NCI-H2227 (cell line): ENCODE data around the gene CLASRP.

Experiments
- DNase-seq: peaks from one replicate; lab custom pipeline; 2025; ENCODE audit not compliant: unreplicated experiment; lab: John Stamatoyannopoulos, UW

Gene CLASRP

DNA sequence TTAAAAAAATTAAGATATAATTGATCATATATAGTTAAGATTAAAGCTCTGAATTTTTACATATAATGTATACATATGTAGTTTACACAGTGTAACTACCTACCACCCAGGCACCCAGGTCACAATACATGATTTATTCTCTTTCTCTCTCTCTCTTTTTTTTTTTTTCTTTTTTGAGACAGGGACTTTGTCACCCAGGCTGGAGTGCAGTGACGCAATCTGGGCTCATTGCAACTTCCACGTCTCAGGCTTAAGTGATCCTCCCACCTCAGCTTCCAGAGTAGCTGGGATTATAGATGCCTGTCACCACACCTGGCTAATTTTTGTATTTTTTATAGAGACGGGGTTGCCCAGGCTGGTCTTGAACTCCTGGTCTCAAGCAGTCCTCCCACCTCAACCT lies 18.8 kb upstream of the CLASRP start:
- DNase-seq: no peak

DNA sequence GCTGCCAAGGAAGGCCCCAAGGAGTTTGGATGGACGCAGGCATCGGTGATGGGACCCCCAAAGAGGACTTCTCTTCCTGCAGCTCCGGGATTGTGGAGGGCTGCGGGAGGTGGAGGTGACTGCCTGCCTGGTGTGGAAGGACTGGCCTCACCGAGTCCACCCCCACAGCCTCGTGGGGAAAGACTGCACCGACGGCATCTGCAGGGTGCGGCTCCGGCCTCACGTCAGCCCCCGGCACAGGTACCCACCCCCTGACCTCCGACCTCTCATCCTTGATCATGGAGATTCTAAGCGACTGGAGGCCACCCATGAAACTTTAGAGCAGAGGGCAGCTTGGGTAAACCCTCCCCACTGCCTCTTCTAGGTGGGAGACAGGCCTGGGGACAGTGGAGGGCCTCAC lies 16.9 kb upstream of the CLASRP start:
- DNase-seq: no peak

DNA sequence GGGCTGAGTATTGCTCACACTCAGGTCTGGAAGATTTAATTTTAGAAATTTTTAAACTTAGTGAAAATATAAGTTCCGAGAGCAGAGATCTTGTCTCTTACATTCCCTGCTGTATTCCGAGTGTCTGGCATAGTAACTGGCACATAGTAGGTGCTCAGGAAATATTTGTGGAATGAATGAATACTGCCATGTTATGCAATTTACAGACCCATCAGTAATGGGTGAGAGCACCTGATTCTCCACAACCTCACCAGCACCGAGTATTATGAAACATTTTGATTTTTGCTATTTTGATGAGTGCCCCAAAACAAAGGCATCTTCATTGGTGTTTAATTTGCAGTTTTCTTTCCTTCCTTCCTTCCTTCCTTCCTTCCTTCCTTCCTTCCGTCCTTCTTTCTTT lies 15.8 kb upstream of the CLASRP start:
- DNase-seq: no peak

DNA sequence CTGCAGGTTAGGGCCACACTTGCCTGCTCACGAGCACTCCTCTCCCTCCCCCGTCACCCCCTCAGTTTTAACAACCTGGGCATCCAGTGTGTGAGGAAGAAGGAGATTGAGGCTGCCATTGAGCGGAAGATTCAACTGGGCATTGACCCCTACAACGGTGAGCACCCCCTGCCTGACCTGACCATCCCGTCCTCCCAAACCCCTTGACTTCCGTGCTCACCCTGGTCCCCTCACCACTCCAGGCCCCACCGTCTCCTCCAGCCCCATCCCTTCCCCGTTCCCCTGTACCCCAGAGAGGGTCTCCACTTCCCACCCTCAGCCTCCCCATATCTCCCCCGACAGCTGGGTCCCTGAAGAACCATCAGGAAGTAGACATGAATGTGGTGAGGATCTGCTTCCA lies 13.6 kb upstream of the CLASRP start:
- DNase-seq: no peak

DNA sequence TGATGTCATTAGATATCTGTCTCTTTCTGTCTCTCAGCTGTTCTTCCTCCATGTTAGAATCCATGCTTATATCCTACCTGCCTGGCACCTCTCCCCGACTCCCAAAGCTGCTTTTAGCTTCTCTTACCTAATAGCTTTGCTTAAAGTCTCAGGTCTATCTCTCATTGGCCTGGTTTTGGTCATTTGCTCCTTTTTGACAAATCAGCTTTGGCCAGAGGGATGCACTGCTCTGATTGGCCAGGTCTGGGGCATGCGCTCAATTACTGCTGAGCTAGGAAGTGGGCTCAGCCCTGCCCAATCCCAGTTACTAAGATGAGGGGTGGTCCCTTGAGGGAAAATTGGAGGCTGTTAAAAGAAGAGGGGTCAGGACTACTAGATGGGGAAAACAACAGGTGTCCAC lies 11.5 kb upstream of the CLASRP start:
- DNase-seq: no peak

DNA sequence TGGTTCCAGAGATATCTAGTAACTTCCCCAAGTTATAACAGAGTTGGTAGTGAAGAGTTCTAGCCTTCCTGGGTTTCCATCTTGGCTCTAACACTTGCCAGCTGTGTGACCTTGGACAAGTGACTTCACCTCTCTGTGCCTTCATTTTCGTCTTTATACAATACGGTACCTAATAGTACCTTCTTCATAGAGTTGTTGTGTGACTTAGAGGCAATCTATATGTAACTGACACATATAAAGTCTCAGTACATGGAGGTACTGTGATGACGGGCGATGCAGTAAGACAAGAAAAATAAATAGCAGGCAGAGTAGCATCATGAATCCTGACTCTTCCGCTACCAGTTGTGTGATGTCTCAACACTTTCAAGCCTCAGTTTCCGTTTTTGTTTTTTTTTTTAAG lies 8.0 kb upstream of the CLASRP start:
- DNase-seq: no peak

DNA sequence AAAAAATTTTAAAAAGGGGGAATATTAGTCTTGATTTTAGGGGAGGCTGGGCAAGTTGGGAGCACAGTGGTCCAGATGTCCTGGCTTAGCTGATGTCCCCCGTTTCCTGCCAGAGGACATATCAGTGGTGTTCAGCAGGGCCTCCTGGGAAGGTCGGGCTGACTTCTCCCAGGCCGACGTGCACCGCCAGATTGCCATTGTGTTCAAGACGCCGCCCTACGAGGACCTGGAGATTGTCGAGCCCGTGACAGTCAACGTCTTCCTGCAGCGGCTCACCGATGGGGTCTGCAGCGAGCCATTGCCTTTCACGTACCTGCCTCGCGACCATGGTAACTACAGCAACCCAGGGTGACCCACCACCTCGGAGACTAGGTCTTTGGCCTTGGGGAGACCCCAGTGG lies 6.4 kb upstream of the CLASRP start:
- no peak for DNase-seq

DNA sequence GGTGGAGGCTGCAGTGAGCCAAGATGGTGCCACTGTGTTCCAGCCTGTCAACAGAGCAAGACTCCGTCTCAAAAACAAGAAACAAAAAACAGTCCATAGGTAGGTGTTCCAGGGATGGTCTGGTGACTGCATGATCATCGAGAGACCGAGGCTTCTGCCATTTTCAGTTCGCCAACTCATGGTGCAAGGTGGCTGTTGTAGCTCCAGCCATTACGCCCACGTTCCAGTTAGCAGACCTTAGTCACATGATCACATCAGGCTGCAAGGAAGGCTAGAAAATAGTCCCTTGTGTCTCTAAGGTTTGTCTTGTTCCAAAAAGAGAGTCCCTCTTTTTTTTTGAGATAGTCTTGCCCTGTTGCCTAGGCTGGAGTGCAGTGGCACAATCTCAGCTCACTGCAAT lies 3.1 kb upstream of the CLASRP start:
- DNase-seq: no peak

DNA sequence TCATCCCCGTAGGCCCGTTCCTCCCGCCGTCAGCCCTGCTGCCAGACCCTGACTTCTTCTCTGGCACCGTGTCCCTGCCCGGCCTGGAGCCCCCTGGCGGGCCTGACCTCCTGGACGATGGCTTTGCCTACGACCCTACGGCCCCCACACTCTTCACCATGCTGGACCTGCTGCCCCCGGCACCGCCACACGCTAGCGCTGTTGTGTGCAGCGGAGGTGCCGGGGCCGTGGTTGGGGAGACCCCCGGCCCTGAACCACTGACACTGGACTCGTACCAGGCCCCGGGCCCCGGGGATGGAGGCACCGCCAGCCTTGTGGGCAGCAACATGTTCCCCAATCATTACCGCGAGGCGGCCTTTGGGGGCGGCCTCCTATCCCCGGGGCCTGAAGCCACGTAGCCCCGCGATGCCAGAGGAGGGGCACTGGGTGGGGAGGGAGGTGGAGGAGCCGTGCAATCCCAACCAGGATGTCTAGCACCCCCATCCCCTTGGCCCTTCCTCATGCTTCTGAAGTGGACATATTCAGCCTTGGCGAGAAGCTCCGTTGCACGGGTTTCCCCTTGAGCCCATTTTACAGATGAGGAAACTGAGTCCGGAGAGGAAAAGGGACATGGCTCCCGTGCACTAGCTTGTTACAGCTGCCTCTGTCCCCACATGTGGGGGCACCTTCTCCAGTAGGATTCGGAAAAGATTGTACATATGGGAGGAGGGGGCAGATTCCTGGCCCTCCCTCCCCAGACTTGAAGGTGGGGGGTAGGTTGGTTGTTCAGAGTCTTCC lies 1.3 kb upstream of the CLASRP start:
- DNase-seq: no peak

DNA sequence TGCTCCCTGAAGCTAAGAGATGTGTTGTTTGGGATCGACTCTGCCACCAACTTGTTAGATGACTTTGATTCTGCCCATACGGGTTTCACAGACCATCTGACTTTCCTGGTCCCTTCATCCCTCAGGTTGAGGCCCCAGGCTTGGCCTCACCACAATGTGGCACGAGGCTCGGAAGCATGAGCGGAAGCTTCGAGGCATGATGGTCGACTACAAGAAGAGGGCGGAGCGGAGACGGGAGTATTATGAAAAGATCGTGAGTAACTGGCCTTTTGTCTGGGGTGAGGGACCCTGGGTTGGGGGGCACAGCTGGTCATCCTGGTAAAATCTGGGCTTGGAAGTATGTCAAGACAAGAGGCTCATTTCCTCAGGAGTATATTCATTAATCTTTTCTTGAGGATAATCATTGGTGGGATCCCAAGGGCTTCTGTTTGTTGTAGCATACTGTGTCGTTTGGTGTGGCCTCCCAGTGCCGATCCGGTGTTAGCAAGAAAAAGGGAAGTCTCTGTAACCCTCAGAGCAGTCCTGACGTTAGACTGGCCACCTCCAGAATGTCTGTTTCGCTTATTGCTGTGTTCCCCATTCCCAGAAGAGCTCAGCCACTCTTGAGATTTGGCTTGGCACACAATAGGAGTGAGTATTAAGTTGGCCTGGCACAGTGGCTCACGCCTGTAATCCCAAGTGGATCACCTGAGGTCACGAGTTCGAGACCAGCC lies 1.4 kb downstream of the CLASRP start:
- DNase-seq: no peak

DNA sequence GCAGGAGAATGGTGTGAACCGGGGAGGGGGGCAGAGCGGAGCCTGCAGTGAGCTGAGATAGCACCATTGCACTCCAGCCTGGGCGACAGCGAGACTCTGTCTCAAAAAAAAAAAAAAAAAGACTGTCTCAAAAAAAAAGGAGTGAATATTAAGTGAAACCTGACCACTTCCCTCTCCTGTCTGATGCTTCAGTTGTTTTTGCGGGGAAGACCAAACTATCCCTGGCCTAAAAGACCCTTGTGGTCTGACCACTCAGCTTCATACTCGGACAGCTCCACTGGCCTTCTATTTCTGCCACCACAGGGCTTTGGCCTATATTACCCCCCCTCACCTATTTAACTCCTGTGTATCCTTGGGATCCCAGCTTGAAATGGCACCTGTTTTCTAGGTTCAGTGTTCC lies 2.3 kb downstream of the CLASRP start:
- no peak for DNase-seq

DNA sequence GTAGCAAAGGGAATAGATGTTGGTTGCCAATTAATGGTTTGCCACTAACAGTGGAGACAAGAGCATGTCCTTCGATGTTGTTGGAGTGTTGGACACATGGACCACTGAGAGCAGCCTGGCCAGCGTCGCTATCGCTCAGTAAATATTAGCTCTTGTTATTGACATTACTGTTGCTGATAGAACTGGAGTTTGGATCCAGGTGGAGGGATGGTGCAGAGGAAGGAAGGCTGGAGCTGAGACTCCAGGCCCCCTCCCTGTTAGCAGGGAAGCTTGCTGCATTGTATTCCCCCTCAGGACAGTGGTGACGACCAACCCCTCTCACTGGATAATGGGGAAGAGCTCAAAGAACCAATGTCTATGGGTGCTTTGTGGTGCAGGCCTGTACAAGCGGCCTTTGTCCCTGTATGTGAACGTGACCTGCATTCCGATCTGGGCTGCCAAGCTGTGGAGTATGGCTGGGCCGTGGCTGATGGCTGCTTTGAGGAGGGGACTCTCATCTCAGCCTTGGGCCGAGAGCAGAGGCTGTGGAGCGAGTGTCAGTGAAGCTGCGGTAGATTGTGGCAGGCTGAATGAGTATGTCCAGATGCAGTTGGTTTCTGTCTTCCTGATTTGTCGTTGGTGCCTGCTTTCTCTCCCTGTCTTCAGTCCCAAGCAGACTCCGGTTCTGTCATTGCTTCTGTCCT lies 7.0 kb downstream of the CLASRP start:
- no peak for DNase-seq

DNA sequence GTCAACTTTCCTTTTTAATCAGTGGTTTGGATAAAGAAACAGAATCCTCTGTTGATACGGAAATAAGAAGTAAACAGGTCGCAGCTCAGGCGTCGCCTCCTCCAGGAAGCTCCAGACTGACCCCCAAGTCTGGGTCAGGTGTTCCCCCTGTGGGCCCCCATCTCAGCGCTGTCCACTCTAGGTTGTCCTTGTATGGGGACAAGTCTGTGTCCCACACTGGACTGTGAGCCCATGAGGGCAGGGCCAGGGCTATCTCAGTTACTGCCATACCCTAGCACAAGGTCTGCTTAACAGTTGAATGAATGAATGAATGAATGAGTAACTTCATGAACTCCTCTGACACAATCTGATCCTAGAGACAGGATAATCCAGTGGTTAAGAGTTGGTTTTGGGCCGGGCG lies 7.5 kb downstream of the CLASRP start:
- DNase-seq: no peak

DNA sequence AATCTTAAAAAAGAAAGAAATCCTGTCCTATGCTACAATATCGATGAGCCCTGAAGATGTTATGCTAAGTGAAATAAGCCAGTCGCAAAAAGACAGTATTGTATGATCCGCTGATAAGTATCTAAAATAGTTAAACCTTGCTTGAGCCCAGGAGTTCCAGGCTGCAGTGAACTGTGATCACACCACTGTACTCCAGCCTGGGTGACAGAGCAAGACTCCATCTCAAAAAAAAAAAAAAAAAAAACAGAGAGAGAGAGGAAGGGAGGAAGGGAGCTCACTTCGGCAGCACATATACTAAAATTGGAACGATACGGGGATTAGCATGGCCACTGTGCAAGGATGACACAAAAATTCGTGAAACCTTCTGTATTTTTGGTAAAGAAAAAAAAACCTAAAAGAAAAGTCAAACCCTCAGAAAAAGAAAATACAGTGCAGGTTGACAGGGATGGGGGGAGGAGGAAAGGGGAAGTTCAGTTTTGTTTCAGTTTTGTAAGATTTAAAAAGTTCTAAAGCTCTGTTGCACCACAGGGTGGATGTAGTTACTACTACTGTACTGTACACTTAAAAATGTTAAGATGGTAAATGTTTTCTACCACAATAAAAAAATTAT lies 8.4 kb downstream of the CLASRP start:
- no peak for DNase-seq

DNA sequence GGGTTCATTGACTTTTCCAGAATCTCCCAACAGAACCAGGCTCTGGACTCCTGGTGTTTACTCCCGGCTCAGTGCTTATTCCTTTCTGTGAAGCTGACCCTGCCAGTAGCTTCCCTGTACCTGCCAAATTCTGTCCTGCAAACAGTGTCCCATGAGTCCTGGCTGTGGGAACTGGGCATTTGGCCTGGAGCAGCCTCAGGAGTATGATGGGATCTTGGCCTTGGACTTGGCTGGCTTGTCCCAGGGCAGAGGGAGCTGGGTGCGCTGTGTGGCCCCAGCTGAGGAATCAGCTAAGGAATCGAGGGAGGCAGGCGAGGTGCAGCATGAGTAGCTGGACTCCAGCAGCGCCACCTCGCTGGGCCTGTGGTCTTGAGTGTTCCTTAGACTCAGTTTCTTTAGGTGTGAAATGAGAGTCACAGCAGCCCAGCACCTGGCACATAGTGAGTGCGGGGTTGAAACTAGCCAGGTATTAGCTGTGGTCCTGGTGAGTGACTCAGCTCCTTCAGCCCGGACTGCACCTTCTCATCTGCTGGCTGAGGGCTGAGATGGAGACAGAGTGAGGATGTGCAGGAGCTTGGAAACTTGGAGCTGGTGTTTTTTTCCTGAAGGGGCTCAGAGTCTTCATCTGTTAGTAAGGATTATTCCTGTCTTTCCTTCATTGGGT lies 10.4 kb downstream of the CLASRP start:
- DNase-seq: no peak

DNA sequence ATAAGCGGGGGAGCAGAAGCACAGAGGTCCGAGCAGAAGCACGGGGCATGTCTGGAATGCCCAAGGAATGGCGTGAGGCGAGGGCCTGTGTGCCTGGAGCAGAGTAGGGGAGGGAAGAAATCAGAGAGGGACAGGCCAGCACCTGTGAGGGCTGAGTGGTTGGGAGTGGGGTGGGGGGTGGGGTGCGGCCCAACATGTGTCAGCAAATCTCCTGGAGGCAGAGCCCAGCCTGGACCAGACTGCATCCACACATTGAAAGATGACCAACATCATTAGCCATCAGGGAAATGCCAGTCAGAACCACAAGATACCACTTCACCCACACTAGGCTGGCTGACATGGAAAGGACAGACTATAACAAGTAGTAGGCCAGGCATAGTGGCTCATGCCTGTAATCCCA lies 11.2 kb downstream of the CLASRP start:
- DNase-seq: no peak

DNA sequence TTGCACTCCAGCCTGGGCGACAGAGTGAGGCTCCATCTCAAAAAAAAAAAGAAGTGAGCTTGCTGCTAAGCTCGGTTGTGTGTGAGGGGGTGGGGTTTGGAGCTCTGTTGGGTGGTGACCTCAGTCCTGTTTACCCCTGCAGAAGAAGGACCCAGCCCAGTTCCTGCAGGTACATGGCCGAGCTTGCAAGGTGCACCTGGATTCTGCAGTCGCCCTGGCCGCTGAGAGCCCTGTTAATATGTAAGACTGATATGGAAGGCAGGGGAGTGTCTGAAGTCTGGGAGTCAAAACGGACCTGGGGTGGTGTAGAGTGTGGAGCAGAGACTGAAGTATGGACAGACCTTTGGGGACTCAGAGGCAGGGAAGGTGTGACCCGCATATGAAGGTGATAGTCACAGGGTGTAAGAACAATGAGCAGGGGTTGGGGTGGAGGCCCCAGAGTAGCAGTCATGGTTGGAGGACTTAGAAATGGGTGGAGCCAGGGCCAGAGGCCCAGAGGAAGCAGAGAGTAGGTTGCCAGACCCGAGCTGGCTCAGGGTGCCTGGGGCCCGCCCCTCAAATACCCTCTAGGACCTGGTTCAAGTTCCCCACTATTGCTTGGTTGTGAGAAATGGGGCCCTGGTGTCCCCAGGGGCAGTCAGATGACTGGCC lies 13.2 kb downstream of the CLASRP start:
- no peak for DNase-seq

DNA sequence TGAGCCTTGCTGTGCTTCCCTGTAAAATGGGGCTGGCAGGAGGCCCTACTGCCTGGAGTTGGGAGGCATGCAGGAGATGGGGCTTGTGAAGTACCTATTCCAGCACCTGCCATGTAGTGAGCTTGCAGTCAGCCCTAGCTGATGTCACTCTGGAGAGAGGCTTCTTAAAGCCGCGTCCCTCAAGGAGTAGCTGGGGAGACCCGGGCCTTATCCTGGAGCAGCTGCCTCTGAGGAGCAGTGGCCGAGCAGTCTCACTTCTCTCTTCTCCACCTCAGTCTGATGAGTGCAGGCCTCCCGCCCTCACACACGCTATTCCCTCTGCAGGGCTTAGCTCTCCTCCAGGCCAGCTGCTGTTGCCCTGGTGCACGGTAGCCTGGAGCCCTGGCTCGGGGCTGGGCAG lies 18.0 kb downstream of the CLASRP start:
- DNase-seq: no peak

DNA sequence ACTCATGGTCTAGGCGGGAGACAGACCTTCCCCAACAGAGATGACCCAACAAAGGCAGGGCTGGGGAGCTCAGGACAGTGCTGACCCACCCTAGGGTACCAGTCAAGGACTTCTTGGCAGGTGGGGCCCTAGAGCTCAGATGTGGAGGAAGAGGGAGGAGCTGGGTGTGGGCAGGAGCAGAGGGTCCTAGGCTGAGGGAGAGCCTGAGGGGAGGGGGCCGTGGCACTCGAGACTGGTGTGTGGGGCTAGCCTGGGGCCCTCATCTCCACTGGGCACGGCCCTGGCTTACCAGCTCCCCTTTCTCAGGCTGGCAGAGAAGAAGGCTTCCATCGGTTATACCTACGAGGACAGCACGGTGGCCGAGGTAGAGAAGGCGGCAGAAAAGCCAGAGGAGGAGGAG lies 18.6 kb downstream of the CLASRP start:
- DNase-seq: no peak

DNA sequence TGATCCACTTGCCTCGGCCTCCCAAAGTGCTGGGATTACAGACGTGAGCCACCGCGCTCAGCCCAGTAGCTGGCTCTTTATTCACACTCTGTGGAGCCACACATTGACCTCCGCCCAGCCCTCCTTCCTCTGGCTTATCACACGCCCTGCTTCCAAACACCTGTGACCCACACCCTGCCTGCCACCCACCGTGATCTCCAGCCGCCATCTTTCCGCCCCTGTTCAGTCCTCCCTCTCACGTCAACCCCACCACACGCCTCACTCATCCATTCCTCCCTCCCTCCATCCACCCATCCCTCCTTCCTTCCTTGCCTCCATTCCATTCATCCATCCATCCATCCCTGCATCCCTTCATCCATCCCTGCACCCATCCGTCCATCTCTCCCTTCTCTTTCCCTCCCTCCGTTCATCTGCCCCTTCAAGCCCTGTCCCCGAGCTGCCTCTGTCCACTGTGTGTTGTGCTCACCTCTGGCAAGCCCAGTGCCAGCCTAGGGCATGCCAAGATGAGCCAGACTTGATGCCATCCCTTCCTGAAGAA lies 19.8 kb downstream of the CLASRP start:
- DNase-seq: no peak
